Sigmoid colon (tissue), 4 donors: ENCODE measurements around the gene KCNE4.

Experiments
- POLR2AphosphoS5 ChIP-seq, 4 donors: sonication (generic); formaldehyde crosslinking; IDR thresholded peaks; one replicate each; pipeline ENCODE4 v1.6.1; 2017; ENCODE audit warnings: antibody characterized with exemption in 4 of 4
- TF ChIP-seq, protein P1 (sequence below), 4 experiments: fragments of 450-650 bp in 3 of 4; fragments of 200-600 bp in 1 of 4; IDR thresholded peaks; one replicate each; pipeline ENCODE4 v1.5.1; 2016 to 2019; ENCODE audit warnings: antibody characterized with exemption in 4 of 4, mild to moderate bottlenecking in 3 of 4, moderate library complexity in 2 of 4

DNA sequence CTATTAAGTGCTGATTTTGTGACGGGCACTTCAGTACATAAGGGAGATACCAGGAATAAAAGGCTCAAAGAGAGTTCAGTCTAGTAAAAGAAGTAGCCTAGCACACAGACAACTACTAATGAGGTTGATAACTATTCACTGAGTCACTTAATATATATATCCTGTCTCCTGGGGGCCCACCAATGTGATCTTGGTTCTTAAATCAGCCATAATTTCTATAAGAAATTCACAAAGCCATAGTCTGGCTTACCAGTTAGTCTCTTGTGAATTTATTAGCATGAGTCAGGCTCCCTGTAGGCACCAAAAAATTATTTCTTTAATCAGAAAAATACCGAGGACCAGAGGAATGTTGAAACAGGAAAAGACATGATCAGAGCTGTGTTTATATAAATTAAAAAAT, 10.4 kb downstream of the KCNE4 start:
- TF ChIP-seq, protein P1, sequence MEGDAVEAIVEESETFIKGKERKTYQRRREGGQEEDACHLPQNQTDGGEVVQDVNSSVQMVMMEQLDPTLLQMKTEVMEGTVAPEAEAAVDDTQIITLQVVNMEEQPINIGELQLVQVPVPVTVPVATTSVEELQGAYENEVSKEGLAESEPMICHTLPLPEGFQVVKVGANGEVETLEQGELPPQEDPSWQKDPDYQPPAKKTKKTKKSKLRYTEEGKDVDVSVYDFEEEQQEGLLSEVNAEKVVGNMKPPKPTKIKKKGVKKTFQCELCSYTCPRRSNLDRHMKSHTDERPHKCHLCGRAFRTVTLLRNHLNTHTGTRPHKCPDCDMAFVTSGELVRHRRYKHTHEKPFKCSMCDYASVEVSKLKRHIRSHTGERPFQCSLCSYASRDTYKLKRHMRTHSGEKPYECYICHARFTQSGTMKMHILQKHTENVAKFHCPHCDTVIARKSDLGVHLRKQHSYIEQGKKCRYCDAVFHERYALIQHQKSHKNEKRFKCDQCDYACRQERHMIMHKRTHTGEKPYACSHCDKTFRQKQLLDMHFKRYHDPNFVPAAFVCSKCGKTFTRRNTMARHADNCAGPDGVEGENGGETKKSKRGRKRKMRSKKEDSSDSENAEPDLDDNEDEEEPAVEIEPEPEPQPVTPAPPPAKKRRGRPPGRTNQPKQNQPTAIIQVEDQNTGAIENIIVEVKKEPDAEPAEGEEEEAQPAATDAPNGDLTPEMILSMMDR (IDR thresholded peaks at IDR 0.05), result no peak
- no peak for TF ChIP-seq POLR2AphosphoS5 (IDR thresholded peaks at IDR 0.05)
